ENCODE results near the gene MSMB.
"Not testable (repeated sequence)": the region's sequence is repeated elsewhere in the genome, so short reads cannot be mapped to it uniquely, and the experiment has no call there.

GRCh38 chr10:45999955-46000354 is 46.1 kb downstream of the MSMB start:
- not testable (repeated sequence) for TF ChIP-seq TCF7 (CRISPR knock-in tag; IDR thresholded peaks at IDR 0.05; ENCODE audit: low read depth); ZNF396 (CRISPR knock-in tag; IDR thresholded peaks at IDR 0.05; ENCODE audit: borderline replicate concordance); CREM (CRISPR knock-in tag; IDR thresholded peaks at IDR 0.05); CTCF (IDR thresholded peaks at IDR 0.05); ATF2 (CRISPR knock-in tag; IDR thresholded peaks at IDR 0.05; ENCODE audit: borderline replicate concordance, low read depth); ZNF232 (CRISPR knock-in tag; IDR thresholded peaks at IDR 0.05); TP53 (CRISPR knock-in tag; IDR thresholded peaks at IDR 0.05); FOXJ3 (CRISPR knock-in tag; IDR thresholded peaks at IDR 0.05; ENCODE audit: borderline replicate concordance); ZNF121 (CRISPR knock-in tag; IDR thresholded peaks at IDR 0.05)
